Measurements from ENCODE around the gene VPS4A. TPM values are rescaled to one million over a fixed set of nuclear protein-coding genes. Genes with fewer than 3 reads are reported as not detected.

The VPS4A gene
- total and polyA plus RNA-seq, 2 of the 4 experiments (the other 2 are of a cell fraction): 23.3 to 25.2 TPM

- H3K4me3 ChIP-seq (ENCODE audit: insufficient read depth, low read depth, low read length): no peak overlapping the region
- no peak overlapping the region for H4K8ac ChIP-seq (ENCODE audit: low read depth in 2 of 2, low read length in 2 of 2)
- ATAC-seq (ENCODE audit: low read depth): no peak
- H3K18ac ChIP-seq (ENCODE audit: low read depth, low read length): no peak overlapping the region
- peaks cover 4% of the 10 kb centered on the region for H3K4me1 ChIP-seq (ENCODE audit: control insufficient read depth, insufficient read depth, low read length)
- ChIA-PET CTCF (no interaction called here), POLR2A (ENCODE audit: unreplicated experiment) (no interaction called here)
- no peak overlapping the region for H3K56ac ChIP-seq (ENCODE audit: extremely low read depth, insufficient read depth, low read length)
- peaks cover 6% of the 10 kb centered on the region; the same call in 1 of the 2 replicates for H3K9me1 ChIP-seq (ENCODE audit: insufficient read depth, low read length)
- dilution Hi-C loops (cut with HindIII; ENCODE audit: low sequenced_read_pairs, unreplicated experiment) (no loop called here), intact Hi-C loops (cut with micrococcal nuclease) (no loop called here), in situ Hi-C loops (cut with MboI; ENCODE audit: low sequenced_read_pairs) (no loop called here)
- H4K91ac ChIP-seq (ENCODE audit: insufficient read depth, low read depth, low read length): no peak overlapping the region
- no peak overlapping the region for H3K27ac ChIP-seq (ENCODE audit: insufficient read depth, low read length)
- no peak overlapping the region for H3K9ac ChIP-seq (ENCODE audit: low read depth, low read length)
- no peaks in the 10 kb centered on the region for H3K27me3 ChIP-seq (ENCODE audit: control insufficient read depth, insufficient read depth, low read length)
- H2AFZ ChIP-seq (replicated peaks; ENCODE audit: low read length, poor library complexity): no peak overlapping the region
- H3K23ac ChIP-seq (ENCODE audit: low read depth, low read length): no peak overlapping the region
- H3K14ac ChIP-seq (replicated peaks; ENCODE audit: low read depth, low read length): no peak overlapping the region
- no peak overlapping the region for H2AK5ac ChIP-seq (ENCODE audit: low read depth, low read length)
- no peak overlapping the region for H2BK20ac ChIP-seq (ENCODE audit: low read depth, low read length)
- H2BK15ac ChIP-seq (ENCODE audit: low read depth, low read length): no peak overlapping the region
- H2BK5ac ChIP-seq (ENCODE audit: low read depth, low read length, poor library complexity, severe bottlenecking): no peak overlapping the region
- H3K79me1 ChIP-seq (ENCODE audit: low read depth in 1 of 2, low read length in 2 of 2): peaks cover 6 to 20% of the 10 kb centered on the region in 2 experiments
- no peak overlapping the region for H3K4me2 ChIP-seq (ENCODE audit: low read depth, low read length)
- H3K9me3 ChIP-seq (ENCODE audit: control insufficient read depth, insufficient read depth, low read length): no peaks in the 10 kb centered on the region
- DNase-seq: no peak
- H4K20me1 ChIP-seq (ENCODE audit: insufficient read depth, low read length): peaks cover 10% of the 10 kb centered on the region
- TF ChIP-seq RAD21 (IDR thresholded peaks at IDR 0.05; ENCODE audit: low read length): no peak
- TF ChIP-seq BHLHE40 (IDR thresholded peaks at IDR 0.05; ENCODE audit: low read depth, low read length): no peak
- TF ChIP-seq ELK1 (IDR thresholded peaks at IDR 0.05; ENCODE audit: borderline replicate concordance, low read depth, low read length): no peak
- no peak for TF ChIP-seq MAZ (IDR thresholded peaks at IDR 0.05; ENCODE audit: borderline replicate concordance, low read depth, low read length)
- no peak for TF ChIP-seq RFX5 (IDR thresholded peaks at IDR 0.05; ENCODE audit: low read depth, low read length)
- no peak for TF ChIP-seq POLR2A (IDR thresholded peaks at IDR 0.05; ENCODE audit: low read depth, low read length)
- no peak for TF ChIP-seq FOS (IDR thresholded peaks at IDR 0.05; ENCODE audit: low read depth, low read length)
- TF ChIP-seq SMC3 (IDR thresholded peaks at IDR 0.05; ENCODE audit: low read depth, low read length): no peak
- no peak for TF ChIP-seq CTCF (conservative IDR thresholded peaks at IDR 0.05; ENCODE audit: low read depth, low read length)
- TF ChIP-seq CHD1 (IDR thresholded peaks at IDR 0.05; ENCODE audit: low read depth, low read length): no peak
- TF ChIP-seq MAFK (IDR thresholded peaks at IDR 0.05; ENCODE audit: low read depth, low read length): no peak
- no peak for TF ChIP-seq RCOR1 (IDR thresholded peaks at IDR 0.05; ENCODE audit: insufficient replicate concordance, low read length)
- no peak overlapping the region for H3K4ac ChIP-seq (ENCODE audit: low read depth, low read length)
- H2BK120ac ChIP-seq (ENCODE audit: low read depth, low read length): no peak overlapping the region
- H3K36me3 ChIP-seq (ENCODE audit: control insufficient read depth, insufficient read depth, low read length): peaks cover 11% of the 10 kb centered on the region
- BruUV-seq (replicated peaks): no TSS peak
- H4K5ac ChIP-seq (ENCODE audit: low read depth, low read length): no peak overlapping the region
- WGBS, 2 experiments (ENCODE audit: extremely low coverage in 2 of 2, insufficient read length in 1 of 2): 100% methylated on average over 1 of the region's 2 CpGs; no CpG with 5 or more reads in 1 of the 2 experiments
- H2AK9ac ChIP-seq (replicated peaks; ENCODE audit: low read depth, low read length, poor library complexity): no peak overlapping the region
Observed at GRCh38 chr16:69307856-69308255, 3.3 kb upstream of the VPS4A start.

Data from IMR-90 (cell line).